ENCODE data around the gene CD70.
"Not testable (repeated sequence)": the region's sequence is repeated elsewhere in the genome, so short reads cannot be mapped to it uniquely, and the experiment has no call there.

Gene CD70

DNA sequence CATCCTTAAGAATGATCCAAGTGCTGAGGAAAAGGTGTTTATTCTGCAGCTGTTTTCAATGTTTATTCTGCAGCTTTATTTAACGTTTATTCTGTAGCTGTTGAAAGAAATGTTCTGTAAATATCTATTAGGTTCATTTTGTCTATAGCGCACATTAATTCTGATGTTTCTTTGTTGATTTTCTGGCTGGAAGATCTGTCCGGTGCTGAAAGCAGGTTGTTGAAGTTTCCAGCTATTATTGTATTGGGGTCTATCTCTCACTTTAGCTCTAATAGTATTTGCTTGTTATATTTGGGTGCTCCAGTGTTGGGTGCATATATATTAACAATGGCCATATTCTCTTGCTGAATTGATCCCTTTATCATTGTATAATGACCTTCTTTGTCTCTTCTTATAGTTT lies 20.2 kb downstream of the CD70 start:
- DNase-seq (ENCODE audit: low read depth in 2 of 2) = no peak

DNA sequence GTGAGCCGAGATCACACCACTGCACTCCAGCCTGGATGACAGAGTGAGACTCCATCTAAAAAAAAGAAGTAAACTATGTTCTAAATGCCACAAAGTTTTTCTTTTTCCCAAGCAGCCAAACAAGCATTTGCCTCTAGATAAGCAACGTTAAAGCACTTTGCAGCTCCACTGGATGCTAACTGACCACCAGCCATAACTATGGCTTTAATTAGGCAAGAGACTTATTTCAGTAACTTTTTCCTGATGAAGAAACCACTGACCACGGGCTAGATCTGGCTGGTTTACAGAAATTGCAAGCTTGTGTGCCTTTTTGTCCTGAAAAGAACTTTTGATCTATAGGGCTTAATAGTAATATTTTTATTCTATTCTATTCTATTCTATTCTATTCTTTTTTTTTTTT lies 22.1 kb downstream of the CD70 start:
- no peak for DNase-seq (ENCODE audit: low read depth in 2 of 2)

GRCh38 chr19:6568010-6568526 lies 22.9 kb downstream of the CD70 start:
- DNase-seq (ENCODE audit: low read depth in 2 of 2) = no peak

DNA sequence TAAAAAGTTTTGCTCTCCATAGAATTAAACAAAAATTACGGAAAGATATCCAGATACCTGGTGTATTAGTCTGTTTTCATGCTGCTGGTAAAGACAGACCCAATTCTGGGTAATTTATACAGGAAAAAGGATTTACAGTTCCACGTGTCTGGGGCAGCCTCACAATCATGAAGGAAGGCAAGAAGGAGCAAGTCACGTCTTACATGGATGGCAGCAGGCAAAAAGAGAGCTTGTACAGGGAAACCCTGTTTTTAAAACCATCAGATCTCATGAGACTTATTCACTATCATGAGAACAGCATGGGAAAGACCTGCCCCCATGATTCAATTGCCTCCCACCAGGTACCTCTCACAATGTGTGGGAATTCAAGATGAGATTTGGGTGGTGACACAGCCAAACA lies 24.2 kb downstream of the CD70 start:
- not testable (repeated sequence) for DNase-seq (ENCODE audit: low read depth in 2 of 2)

GRCh38 chr19:6564393-6564792 lies 26.6 kb downstream of the CD70 start:
- DNase-seq (ENCODE audit: low read depth in 2 of 2) = no peak

DNA sequence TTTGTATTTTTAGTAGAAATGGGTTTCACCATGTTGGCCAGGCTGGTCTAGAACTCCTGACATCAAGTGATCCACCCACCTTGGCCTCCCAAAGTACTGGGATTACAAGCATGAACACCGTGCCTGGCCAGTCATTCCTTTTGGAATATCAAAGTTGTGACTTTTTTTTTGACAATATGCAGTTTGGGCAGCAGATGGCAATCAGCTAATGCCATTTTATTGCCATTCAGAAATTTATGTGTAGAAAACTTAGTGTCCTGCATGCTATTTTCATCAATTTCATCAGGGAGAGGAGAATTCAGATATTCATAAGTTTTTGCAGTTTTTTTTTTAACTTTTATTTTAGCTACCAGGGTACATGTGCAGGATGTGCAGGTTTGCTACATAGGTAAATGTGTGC lies 28.5 kb downstream of the CD70 start:
- not testable (repeated sequence) for DNase-seq (ENCODE audit: low read depth in 2 of 2)

GRCh38 chr19:6556480-6557195 lies 34.3 kb downstream of the CD70 start:
- no peak for DNase-seq (ENCODE audit: low read depth in 2 of 2)

DNA sequence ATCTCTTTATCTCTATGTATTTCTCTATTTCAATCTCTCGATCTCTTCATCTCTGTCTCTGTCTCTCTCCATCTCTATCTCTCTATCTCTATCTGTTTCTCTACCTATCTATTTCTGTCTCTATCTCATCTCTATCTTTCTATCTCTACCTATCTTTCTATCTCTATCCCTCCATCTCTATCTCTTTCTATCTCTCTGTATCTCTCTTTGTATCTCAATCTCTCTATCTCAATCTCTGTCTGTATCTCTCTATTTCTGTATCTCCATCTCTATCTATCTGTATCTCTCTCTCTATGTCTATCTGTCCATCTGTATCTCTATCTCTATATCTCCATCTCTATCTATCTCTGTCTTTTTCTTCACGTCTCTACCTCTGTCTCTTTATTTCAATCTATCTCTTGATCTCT lies 34.9 kb downstream of the CD70 start:
- no peak for DNase-seq (ENCODE audit: low read depth in 2 of 2)

- no peak for DNase-seq (ENCODE audit: low read depth in 2 of 2)
Measured at GRCh38 chr19:6551607-6552450, 39.1 kb downstream of the CD70 start.

- no peak for DNase-seq (ENCODE audit: low read depth in 2 of 2)
Measured at GRCh38 chr19:6551091-6551490, 39.9 kb downstream of the CD70 start.

GRCh38 chr19:6550679-6551078 lies 40.3 kb downstream of the CD70 start:
- not testable (repeated sequence) for DNase-seq (ENCODE audit: low read depth in 2 of 2)

GRCh38 chr19:6543866-6544347 lies 47.0 kb downstream of the CD70 start:
- no peak for DNase-seq (ENCODE audit: low read depth in 2 of 2)

DNA sequence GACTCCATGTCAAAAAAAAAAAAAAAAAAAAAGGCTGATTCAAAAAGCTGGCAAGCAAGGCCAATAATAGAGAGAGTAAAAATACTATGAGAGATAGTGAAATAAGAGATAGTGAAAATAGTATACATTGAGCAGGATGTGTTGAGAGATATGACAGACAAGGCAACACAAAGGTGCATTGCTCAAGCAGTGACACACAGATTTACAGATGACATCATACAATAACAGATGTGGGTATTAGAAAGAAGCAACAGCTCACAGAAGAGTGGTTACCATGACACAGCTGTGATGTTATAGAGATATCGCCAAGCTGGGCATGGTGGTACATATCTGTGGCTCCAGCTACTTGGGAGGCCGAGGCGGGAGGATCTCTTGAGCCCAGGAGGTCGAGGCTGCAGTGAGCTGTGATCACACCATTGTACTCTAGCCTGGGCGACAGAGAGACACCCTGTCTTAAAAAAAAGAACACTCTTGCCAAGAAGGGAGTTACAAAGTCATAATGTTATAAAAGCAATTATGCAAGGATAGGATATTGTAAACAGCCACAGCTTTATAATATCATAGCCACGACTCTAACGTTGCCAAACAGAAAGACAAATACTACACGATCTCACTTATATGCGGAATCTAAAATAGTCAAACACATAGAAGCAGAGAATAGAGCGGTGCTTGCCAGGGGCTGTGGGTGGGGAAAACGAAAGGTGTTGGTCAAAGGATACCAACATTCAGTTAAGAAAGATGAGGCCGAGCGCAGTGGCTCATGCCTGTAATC lies 49.8 kb downstream of the CD70 start:
- DNase-seq (ENCODE audit: low read depth in 2 of 2) = no peak

GRCh38 chr19:6539514-6539913 lies 51.4 kb downstream of the CD70 start:
- no peak for DNase-seq (ENCODE audit: low read depth in 2 of 2)

Data from fibroblast of skin of left quadriceps (primary cell).